HEK293T (cell line): ENCODE measurements around the gene LRRN3.

Experiments
- ELF4 ChIP-seq: fragments of 450-650 bp; IDR thresholded peaks from 2 replicates; pipeline ENCODE4 v1.6.1; 2017; ENCODE audit warnings: antibody characterized with exemption
- FOXM1 ChIP-seq: fragments of 450-650 bp; IDR thresholded peaks from 2 replicates; pipeline ENCODE4 v1.6.1; 2017; ENCODE audit warnings: mild to moderate bottlenecking, borderline replicate concordance
- L3MBTL2 ChIP-seq: fragments of 450-650 bp; conservative IDR thresholded peaks from 2 replicates; pipeline ENCODE4 v1.6.1; 2016; ENCODE audit warnings: mild to moderate bottlenecking
- LEF1 ChIP-seq: fragments of 450-650 bp; IDR thresholded peaks from 2 replicates; pipeline ENCODE4 v1.6.1; 2017; ENCODE audit warnings: mild to moderate bottlenecking, borderline replicate concordance
- NFRKB ChIP-seq: fragments of 450-650 bp; IDR thresholded peaks from 2 replicates; pipeline ENCODE4 v1.6.1; 2016; ENCODE audit warnings: mild to moderate bottlenecking, moderate library complexity
- SP1 ChIP-seq: fragments of 450-650 bp; IDR thresholded peaks from 2 replicates; pipeline ENCODE4 v1.6.1; 2017

GRCh38 chr7:111092406-111093236 lies 1.7 kb downstream of the LRRN3 start:
- TF ChIP-seq FOXM1 (no peak), ELF4 (no peak), L3MBTL2 (no peak), LEF1 (no peak), SP1 (no peak), NFRKB (no peak)
